Coronary artery (tissue), 2 donors: ENCODE data around the gene RIGI.

Experiments used
- DNase-seq: peaks from one replicate; pipeline ENCODE4 v3.0.0-alpha.2; 2017; ENCODE audit warnings: low spot score
- H3K27ac ChIP-seq, 2 donors: fragments of 200-600 bp; sonication (generic); one replicate each; pipeline ENCODE4 v1.5.1; 2016 to 2019
- H3K4me3 ChIP-seq: fragments of 200-600 bp; sonication (generic); 2 replicates; pipeline ENCODE4 v1.5.1; 2016; ENCODE audit warnings: mild to moderate bottlenecking, moderate library complexity
- TF ChIP-seq, protein P1 (sequence below): fragments of 200-600 bp; sonication (generic); IDR thresholded peaks from one replicate; pipeline ENCODE4 v1.5.1; 2019; ENCODE audit warnings: antibody characterized with exemption

Gene RIGI

GRCh38 chr9:32526041-32526706 is at the start of gene RIGI:
Gene RIGI (minus strand): TSS chr9:32526196. CDS start chr9:32526166, 30 bp downstream.
- H3K4me3 ChIP-seq: peak within 1 kb of the TSS; percentile 84
- peak within 1 kb of the TSS; percentile 72 to 89 for H3K27ac ChIP-seq
- DNase-seq: peak; percentile 94
- TF ChIP-seq, protein P1, sequence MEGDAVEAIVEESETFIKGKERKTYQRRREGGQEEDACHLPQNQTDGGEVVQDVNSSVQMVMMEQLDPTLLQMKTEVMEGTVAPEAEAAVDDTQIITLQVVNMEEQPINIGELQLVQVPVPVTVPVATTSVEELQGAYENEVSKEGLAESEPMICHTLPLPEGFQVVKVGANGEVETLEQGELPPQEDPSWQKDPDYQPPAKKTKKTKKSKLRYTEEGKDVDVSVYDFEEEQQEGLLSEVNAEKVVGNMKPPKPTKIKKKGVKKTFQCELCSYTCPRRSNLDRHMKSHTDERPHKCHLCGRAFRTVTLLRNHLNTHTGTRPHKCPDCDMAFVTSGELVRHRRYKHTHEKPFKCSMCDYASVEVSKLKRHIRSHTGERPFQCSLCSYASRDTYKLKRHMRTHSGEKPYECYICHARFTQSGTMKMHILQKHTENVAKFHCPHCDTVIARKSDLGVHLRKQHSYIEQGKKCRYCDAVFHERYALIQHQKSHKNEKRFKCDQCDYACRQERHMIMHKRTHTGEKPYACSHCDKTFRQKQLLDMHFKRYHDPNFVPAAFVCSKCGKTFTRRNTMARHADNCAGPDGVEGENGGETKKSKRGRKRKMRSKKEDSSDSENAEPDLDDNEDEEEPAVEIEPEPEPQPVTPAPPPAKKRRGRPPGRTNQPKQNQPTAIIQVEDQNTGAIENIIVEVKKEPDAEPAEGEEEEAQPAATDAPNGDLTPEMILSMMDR: peak; percentile 17

GRCh38 chr9:32574858-32575257 is 48.9 kb upstream of the RIGI start:
- no peak for DNase-seq
- no peak overlapping the region for H3K4me3 ChIP-seq
- TF ChIP-seq, protein P1: no peak
- no peak overlapping the region for H3K27ac ChIP-seq

DNA sequence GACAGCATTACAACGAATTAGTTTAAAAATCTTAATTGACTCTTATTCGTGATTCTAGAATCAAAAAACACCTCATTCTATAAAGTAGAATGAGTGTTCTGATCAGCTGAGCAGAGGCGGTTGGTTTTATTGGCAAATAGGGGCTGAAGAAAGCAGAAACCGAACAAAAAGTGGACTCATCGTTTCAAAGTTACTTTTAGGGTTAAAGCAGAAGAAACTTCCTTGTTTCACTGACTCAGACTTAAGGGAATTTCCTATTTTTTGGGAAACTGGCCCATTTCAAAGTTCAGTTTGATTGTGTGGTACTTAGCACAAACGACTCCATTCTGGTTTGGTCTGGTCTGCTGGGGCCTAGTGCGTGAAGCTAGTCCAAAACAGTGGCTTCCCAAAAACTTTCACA is 47.8 kb upstream of the RIGI start:
- no peak for DNase-seq
- H3K27ac ChIP-seq: no peak overlapping the region
- TF ChIP-seq, protein P1: no peak
- H3K4me3 ChIP-seq: no peak overlapping the region

- H3K4me3 ChIP-seq: peak within 1 kb of the TSS; percentile 92
- H3K27ac ChIP-seq: peak within 1 kb of the TSS; percentile 75 to 88
- TF ChIP-seq, protein P1: no peak
- peak; percentile 93 for DNase-seq
Observed at GRCh38 chr9:32572900-32573523, 47.0 kb upstream of the RIGI start, which contains the start of gene NDUFB6. Gene NDUFB6 (minus strand): TSS chr9:32573159. CDS start chr9:32573060, 99 bp downstream.

DNA sequence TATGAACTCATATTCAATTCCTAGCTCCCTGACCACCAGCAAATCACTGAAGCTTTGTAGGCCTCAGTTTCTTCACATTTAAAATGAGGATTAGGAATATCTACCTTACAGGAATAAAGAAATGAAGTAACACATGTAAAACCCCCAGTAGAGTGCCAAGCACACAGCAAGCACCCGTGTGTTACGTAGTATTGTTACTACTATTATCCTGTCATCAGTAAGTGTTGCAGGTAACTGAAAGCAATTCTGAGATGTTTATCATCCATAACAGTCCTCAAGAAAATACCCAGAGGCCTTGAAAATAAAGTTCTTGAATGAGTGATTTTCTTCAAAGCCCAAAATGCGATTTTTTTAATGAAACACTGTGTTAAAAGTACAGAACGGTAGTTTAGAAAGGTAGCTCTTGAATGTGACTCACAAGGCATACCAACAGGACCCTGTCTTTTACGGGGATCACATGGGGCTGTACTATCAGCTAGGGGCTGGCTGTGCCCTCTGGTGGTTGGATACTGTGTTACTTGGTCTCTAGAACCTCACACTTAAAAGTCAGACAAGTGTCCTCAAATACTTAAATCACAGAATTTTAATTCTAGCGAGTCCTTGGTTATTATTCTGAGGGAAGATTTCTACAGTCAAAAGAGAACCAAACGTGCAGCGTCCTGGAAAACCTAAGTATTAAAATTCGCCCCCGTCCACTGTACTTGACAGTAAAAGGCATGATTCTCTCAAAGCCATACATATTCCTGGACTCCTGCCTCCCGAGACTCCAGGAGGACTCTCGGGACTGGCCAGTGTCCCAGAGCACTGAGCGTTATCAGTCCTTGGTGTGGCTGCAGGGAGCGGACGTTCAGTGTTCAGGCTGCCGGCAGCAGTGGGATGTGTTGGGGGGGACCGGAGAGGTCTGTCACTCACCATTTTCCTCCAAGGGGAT is 46.2 kb upstream of the RIGI start:
- no peak for DNase-seq
- Histone ChIP-seq H3K27ac (peak overlapping the region; percentile 75 to 88), H3K4me3 (peak overlapping the region; percentile 92)
- TF ChIP-seq, protein P1: no peak

GRCh38 chr9:32570262-32570661 is 44.3 kb upstream of the RIGI start:
- TF ChIP-seq, protein P1: no peak
- Histone ChIP-seq H3K4me3 (no peak overlapping the region), H3K27ac (no peak overlapping the region)
- no peak for DNase-seq
